ENCODE results near the gene HOXB4. TPM values are rescaled to one million over a fixed set of nuclear protein-coding genes. Genes with fewer than 3 reads are reported as not detected.

Gene HOXB4
- total and polyA plus RNA-seq, 9 donors, result 0.13 to 3.4 (median 0.87) TPM

DNA sequence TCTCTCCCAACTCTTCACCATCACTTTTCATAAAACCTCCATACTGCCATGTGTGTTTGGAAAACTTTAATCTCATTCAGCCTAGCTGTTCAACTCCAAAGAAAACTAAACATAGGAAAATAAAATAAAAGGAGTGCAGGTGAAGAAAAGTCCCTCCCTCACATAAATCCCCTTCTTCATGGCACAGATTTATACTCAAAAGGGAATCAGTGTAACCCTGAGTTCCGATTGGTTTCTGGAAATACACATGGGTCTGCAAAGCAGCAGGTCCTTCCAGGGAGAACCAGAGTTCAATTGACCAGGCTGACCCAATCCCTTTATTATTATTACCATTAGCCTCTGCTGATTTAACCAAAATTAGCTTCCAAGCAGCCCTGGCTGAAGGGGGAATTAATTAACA is 24.3 kb downstream of the HOXB4 start:
- Histone ChIP-seq H3K36me3 (no peaks in the 10 kb centered on the region), H3K27me3 (peaks cover 3% of the 10 kb centered on the region), H3K27ac (no peak overlapping the region), H3K4me1 (ENCODE audit: insufficient read depth) (no peaks in the 10 kb centered on the region), H3K4me3 (no peak overlapping the region), H3K9me3 (peaks cover 0 to 4% of the 10 kb centered on the region in 2 donors)
- no peak for DNase-seq
- intact Hi-C loops (cut with DNase I), result no loop called here
- no peak for TF ChIP-seq POLR2A (IDR thresholded peaks at IDR 0.05)
- no peak for TF ChIP-seq EP300 (IDR thresholded peaks at IDR 0.05)
- TF ChIP-seq, protein P1, sequence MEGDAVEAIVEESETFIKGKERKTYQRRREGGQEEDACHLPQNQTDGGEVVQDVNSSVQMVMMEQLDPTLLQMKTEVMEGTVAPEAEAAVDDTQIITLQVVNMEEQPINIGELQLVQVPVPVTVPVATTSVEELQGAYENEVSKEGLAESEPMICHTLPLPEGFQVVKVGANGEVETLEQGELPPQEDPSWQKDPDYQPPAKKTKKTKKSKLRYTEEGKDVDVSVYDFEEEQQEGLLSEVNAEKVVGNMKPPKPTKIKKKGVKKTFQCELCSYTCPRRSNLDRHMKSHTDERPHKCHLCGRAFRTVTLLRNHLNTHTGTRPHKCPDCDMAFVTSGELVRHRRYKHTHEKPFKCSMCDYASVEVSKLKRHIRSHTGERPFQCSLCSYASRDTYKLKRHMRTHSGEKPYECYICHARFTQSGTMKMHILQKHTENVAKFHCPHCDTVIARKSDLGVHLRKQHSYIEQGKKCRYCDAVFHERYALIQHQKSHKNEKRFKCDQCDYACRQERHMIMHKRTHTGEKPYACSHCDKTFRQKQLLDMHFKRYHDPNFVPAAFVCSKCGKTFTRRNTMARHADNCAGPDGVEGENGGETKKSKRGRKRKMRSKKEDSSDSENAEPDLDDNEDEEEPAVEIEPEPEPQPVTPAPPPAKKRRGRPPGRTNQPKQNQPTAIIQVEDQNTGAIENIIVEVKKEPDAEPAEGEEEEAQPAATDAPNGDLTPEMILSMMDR (IDR thresholded peaks at IDR 0.05), result no peak
- 50 to 74% (median 72%) methylated on average over 1 of the region's 1 CpG for WGBS, 3 donors

DNA sequence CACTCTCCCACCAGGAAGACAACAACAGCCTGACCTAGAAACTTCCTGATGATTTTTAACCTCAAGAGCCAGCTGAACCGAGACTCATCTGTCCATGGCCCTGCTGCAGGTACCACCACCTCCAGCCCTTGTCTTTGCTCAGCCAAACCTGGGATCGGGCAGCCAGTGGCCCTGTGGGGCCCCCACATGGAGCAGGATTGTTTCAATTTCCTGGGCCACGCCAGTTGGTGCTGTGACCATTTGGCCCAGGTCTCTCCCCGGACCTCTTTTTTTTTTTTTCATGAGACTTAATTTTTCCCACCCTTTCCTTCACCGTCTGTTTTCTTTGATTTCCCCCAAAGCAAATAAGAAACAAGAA is 25.0 kb downstream of the HOXB4 start:
- TF ChIP-seq, protein P1 (IDR thresholded peaks at IDR 0.05), result no peak
- TF ChIP-seq POLR2A (IDR thresholded peaks at IDR 0.05) (no peak), EP300 (IDR thresholded peaks at IDR 0.05) (no peak)
- peaks cover 0 to 4% of the 10 kb centered on the region in 2 donors for H3K9me3 ChIP-seq
- 62 to 82% (median 66%) methylated on average over 5 of the region's 5 CpGs for WGBS, 3 donors
- H3K27ac ChIP-seq, result no peak overlapping the region
- peaks cover 3% of the 10 kb centered on the region for H3K27me3 ChIP-seq
- DNase-seq, result no peak
- no peaks in the 10 kb centered on the region for H3K4me1 ChIP-seq (ENCODE audit: insufficient read depth)
- no peaks in the 10 kb centered on the region for H3K36me3 ChIP-seq
- H3K4me3 ChIP-seq, result no peak overlapping the region
- intact Hi-C loops (cut with DNase I), result no loop called here

DNA sequence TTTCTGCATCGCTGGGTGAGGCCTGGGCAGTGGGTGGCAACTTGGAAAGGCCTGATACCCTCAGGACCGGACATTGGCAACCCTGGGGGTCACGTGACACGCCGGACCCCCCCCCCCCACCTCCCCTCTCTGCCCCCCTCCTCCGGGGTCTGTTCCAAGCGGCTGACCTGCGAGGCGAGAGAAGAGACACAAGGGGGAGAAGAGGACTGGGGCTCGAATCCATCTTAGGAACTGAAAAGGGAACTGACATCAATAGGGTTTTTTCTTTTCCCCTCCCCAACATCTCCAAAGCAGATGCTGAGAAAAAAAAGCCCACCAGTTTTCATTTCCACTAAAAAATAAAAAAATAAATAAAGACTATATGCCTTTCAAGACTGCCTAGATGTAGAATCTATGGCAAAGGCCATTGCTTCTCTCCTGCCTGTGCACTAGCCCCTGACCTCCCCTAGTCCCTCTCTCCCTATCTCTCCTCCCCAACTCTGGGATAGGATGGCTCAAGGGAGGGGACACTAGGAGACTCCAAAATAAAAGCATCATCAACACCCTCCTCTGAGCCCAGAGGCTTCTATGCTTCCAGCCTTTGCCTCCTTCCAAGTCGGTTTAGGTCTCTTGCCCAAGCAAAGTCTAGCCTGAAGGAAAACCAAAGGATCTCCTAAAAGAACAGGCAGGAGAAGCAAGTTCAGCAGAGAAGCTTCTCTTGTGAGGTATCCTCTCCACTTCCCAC is 25.5 kb downstream of the HOXB4 start:
- intact Hi-C loops (cut with DNase I), result no loop called here
- no peaks in the 10 kb centered on the region for H3K4me1 ChIP-seq (ENCODE audit: insufficient read depth)
- no peak overlapping the region for H3K4me3 ChIP-seq
- H3K27ac ChIP-seq, result no peak overlapping the region
- H3K27me3 ChIP-seq, result peaks cover 3% of the 10 kb centered on the region
- peaks cover 0 to 4% of the 10 kb centered on the region in 2 donors for H3K9me3 ChIP-seq
- TF ChIP-seq POLR2A (IDR thresholded peaks at IDR 0.05) (no peak), EP300 (IDR thresholded peaks at IDR 0.05) (no peak)
- TF ChIP-seq, protein P1 (IDR thresholded peaks at IDR 0.05), result no peak
- H3K36me3 ChIP-seq, result no peaks in the 10 kb centered on the region
- 23 to 44% (median 27%) methylated on average over 11 of the region's 11 CpGs for WGBS, 3 donors
- DNase-seq, result no peak

DNA sequence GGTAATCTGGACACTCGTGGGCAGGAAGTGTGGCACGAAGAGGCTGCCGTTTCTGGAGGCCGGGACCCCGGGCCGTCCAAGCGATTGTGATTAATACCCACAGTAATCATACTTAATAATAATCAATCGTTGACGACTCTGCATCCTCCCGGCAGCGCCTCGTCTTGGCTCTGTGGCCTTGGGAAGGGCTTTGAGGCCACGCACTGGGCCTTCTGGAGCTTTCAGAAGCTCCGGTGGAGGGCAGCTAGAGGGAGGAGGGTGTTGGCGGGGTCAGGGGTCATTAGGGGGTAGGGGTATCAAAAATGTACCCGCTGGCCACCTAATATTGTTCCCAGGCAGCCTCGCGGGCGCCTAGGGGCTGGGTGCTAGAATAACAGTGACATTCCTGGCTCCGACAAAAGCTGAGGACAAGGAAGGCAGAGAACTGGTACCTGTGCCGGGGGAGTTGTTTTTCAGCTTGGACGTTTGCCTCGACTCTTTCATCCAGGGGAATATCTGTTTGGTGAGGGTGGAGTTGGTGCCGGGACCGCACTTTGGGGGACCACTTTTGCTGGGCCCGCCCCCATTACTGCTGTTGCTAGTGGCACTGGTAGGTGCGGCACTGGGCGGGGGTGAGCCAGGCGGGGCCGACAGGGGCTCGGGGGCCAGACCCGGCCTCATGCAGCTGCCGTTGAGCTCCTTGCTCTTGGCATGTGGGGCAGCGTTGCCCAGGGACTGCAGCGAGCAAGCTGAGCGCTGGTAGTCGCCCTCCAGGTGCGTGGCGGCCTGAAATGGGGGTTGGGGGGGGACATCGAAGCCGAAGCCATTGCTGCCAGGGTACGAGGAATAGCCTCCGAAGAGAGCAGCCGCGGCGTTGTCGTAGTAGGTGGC is 26.3 kb downstream of the HOXB4 start:
- H3K27me3 ChIP-seq, result peaks cover 3% of the 10 kb centered on the region
- H3K4me1 ChIP-seq (ENCODE audit: insufficient read depth), result no peaks in the 10 kb centered on the region
- no peak overlapping the region for H3K27ac ChIP-seq
- 31 to 63% (median 36%) methylated on average over 47 of the region's 47 CpGs for WGBS, 3 donors
- no peaks in the 10 kb centered on the region for H3K36me3 ChIP-seq
- intact Hi-C loops (cut with DNase I), result no loop called here
- DNase-seq, result no peak
- H3K4me3 ChIP-seq, result no peak overlapping the region
- peaks cover 0 to 4% of the 10 kb centered on the region in 2 donors for H3K9me3 ChIP-seq
- TF ChIP-seq POLR2A (IDR thresholded peaks at IDR 0.05) (no peak), EP300 (IDR thresholded peaks at IDR 0.05) (no peak)
- TF ChIP-seq, protein P1 (IDR thresholded peaks at IDR 0.05), result no peak
